Kidney epithelial cell (primary cell): Measurements from ENCODE around the gene SEMA3C. TPM values are rescaled to one million over a fixed set of nuclear protein-coding genes. Genes with fewer than 3 reads are reported as not detected.

Source experiments
- DNase-seq: peaks from one replicate; pipeline ENCODE4 v3.0.0-alpha.2; 2010; ENCODE audit warnings: low read depth
- H3K27me3 ChIP-seq: 2 replicates; pipeline ENCODE4 v1.6.0; 2011; ENCODE audit warnings: low read length; ENCODE audit not compliant: control insufficient read depth, insufficient read depth
- H3K36me3 ChIP-seq: 2 replicates; pipeline ENCODE4 v1.5.1; 2011; ENCODE audit warnings: low read length; ENCODE audit not compliant: control insufficient read depth, insufficient read depth
- H3K4me3 ChIP-seq: 2 replicates; pipeline ENCODE4 v1.5.1; 2011; ENCODE audit warnings: low read depth, mild to moderate bottlenecking, control low read depth, low read length
- CTCF ChIP-seq: IDR thresholded peaks from 2 replicates; pipeline ENCODE4 v1.5.1; 2011; ENCODE audit warnings: mild to moderate bottlenecking, moderate library complexity, low read length, control low read depth, inconsistent platforms; ENCODE audit not compliant: insufficient read depth, poor library complexity, severe bottlenecking
- total RNA-seq: library from RNA; depleted of rRNA; stranded (reverse); fragments of >200 nt; gene quantifications from 2 replicates; pipeline ENCODE4 v1.2.3, GENCODE V29; 2015

Gene SEMA3C
- total RNA-seq, 1 donor from 2014 or later, result 113 TPM

GRCh38 chr7:80835251-80835650, 83.6 kb downstream of the SEMA3C start:
- no peaks in the 10 kb centered on the region for H3K27me3 ChIP-seq
- H3K4me3 ChIP-seq, result no peak overlapping the region
- no peak for DNase-seq
- no peak for TF ChIP-seq CTCF
- H3K36me3 ChIP-seq, result no peaks in the 10 kb centered on the region

- no peak for DNase-seq
- Histone ChIP-seq H3K27me3 (no peaks in the 10 kb centered on the region), H3K36me3 (no peaks in the 10 kb centered on the region), H3K4me3 (no peak overlapping the region)
- TF ChIP-seq CTCF, result no peak
Measured at GRCh38 chr7:80833289-80834268, 85.3 kb downstream of the SEMA3C start.

- no peaks in the 10 kb centered on the region for H3K27me3 ChIP-seq
- TF ChIP-seq CTCF, result no peak
- no peaks in the 10 kb centered on the region for H3K36me3 ChIP-seq
- no peak overlapping the region for H3K4me3 ChIP-seq
- no peak for DNase-seq
Measured at GRCh38 chr7:80832006-80832405, 86.8 kb downstream of the SEMA3C start.

- DNase-seq, result no peak
- no peak overlapping the region for H3K4me3 ChIP-seq
- H3K27me3 ChIP-seq, result no peaks in the 10 kb centered on the region
- no peaks in the 10 kb centered on the region for H3K36me3 ChIP-seq
- TF ChIP-seq CTCF, result no peak
Measured at GRCh38 chr7:80830584-80831285, 88.1 kb downstream of the SEMA3C start.

GRCh38 chr7:80830010-80830409, 88.8 kb downstream of the SEMA3C start:
- no peak for DNase-seq
- H3K36me3 ChIP-seq, result no peaks in the 10 kb centered on the region
- no peak for TF ChIP-seq CTCF
- no peaks in the 10 kb centered on the region for H3K27me3 ChIP-seq
- no peak overlapping the region for H3K4me3 ChIP-seq
